Astrocyte of the cerebellum (primary cell): ENCODE results near the gene NBR1.
"Not testable (repeated sequence)": the region's sequence is repeated elsewhere in the genome, so short reads cannot be mapped to it uniquely, and the experiment has no call there.

Experiments
- DNase-seq: peaks from one replicate; pipeline ENCODE4 v3.0.0-alpha.2; 2011; ENCODE audit warnings: low read depth
- H3K4me3 ChIP-seq: 2 replicates; pipeline ENCODE4 v1.5.1; 2011; ENCODE audit warnings: mild to moderate bottlenecking, low read depth, low read length, moderate library complexity
- CTCF ChIP-seq: IDR thresholded peaks from 2 replicates; pipeline ENCODE4 v1.5.1; 2012; ENCODE audit warnings: low read length, low read depth, moderate library complexity, mild to moderate bottlenecking; ENCODE audit errors: missing control alignments
- in situ Hi-C: cut with HindIII; loops from 2 replicates; pipeline ENCODE4 v1.10.0; 2017; ENCODE audit warnings: low sequenced_read_pairs

Gene NBR1

GRCh38 chr17:43142153-43142552 is 28.9 kb upstream of the NBR1 start:
- no peak for DNase-seq
- no peak for TF ChIP-seq CTCF
- no peak overlapping the region for H3K4me3 ChIP-seq
- in situ Hi-C loops = no loop called here

- H3K4me3 ChIP-seq = no peak overlapping the region
- no peak for DNase-seq
- TF ChIP-seq CTCF = no peak
- in situ Hi-C loops = no loop called here
These were observed 27.8 kb upstream of the NBR1 start for GRCh38 chr17:43143201-43143600.

GRCh38 chr17:43146649-43147048 is 24.4 kb upstream of the NBR1 start:
- no peak overlapping the region for H3K4me3 ChIP-seq
- in situ Hi-C loops = no loop called here
- no peak for DNase-seq
- no peak for TF ChIP-seq CTCF

- H3K4me3 ChIP-seq = no peak overlapping the region
- in situ Hi-C loops = no loop called here
- no peak for TF ChIP-seq CTCF
- DNase-seq = no peak
These were observed 19.0 kb upstream of the NBR1 start for GRCh38 chr17:43151880-43152456.

- DNase-seq, in situ Hi-C loops, H3K4me3 ChIP-seq: not testable (repeated sequence)
These were observed 17.7 kb upstream of the NBR1 start for GRCh38 chr17:43153197-43153835.

GRCh38 chr17:43155666-43156065 is 15.3 kb upstream of the NBR1 start:
- H3K4me3 ChIP-seq = no peak overlapping the region
- in situ Hi-C loops = no loop called here
- no peak for TF ChIP-seq CTCF
- no peak for DNase-seq

GRCh38 chr17:43159232-43159631 is 11.8 kb upstream of the NBR1 start:
- DNase-seq, in situ Hi-C loops, H3K4me3 ChIP-seq: not testable (repeated sequence)

- H3K4me3 ChIP-seq, in situ Hi-C loops, DNase-seq: not testable (repeated sequence)
These were observed 11.1 kb upstream of the NBR1 start for GRCh38 chr17:43159957-43160356.

- DNase-seq, in situ Hi-C loops: not testable (repeated sequence)
These were observed 5.0 kb upstream of the NBR1 start for GRCh38 chr17:43165971-43166370.

More at GRCh38 chr17:43165971-43166370, 5.0 kb upstream of the NBR1 start:
- H3K4me3 ChIP-seq = not testable (repeated sequence)
